Stomach (tissue), 9 donors: ENCODE measurements around the gene WNT9B. TPM values are rescaled to one million over a fixed set of nuclear protein-coding genes. Genes with fewer than 3 reads are reported as not detected.

Source experiments
- DNase-seq, 2 donors: peaks; one replicate each; pipeline versions ENCODE4 v3.0.0 to v3.0.0-alpha.2; 2013 to 2019
- H3K27ac ChIP-seq, 5 donors: fragments of 200-600 bp in 4 of 5; sonication (generic) in 4 of 5; one replicate each; pipeline ENCODE4 v1.5.1; 2013 to 2019; ENCODE audit warnings: mild to moderate bottlenecking in 1 of 5, moderate library complexity in 1 of 5
- H3K27me3 ChIP-seq, 3 donors: fragments of 200-600 bp; sonication (generic); one replicate each; pipeline ENCODE4 v1.5.1; 2017 to 2019; ENCODE audit warnings: mixed run types in 1 of 3
- H3K36me3 ChIP-seq, 4 donors: fragments of 200-600 bp; sonication (generic); 1 replicate in 3 of 4; 2 replicates in 1 of 4; pipeline ENCODE4 v1.5.1; 2016 to 2019
- H3K4me1 ChIP-seq, 4 donors: fragments of 200-600 bp; sonication (generic); one replicate each; pipeline ENCODE4 v1.5.1; 2016 to 2019
- H3K4me3 ChIP-seq, 4 donors: fragments of 200-600 bp; sonication (generic) in 3 of 4; one replicate each; pipeline ENCODE4 v1.5.1; 2016 to 2019; ENCODE audit warnings: mild to moderate bottlenecking in 1 of 4
- H3K9me3 ChIP-seq, 4 donors: fragments of 200-600 bp; sonication (generic); one replicate each; pipeline ENCODE4 v1.5.1; 2016 to 2019
- EP300 ChIP-seq: sonication (generic); formaldehyde crosslinking; IDR thresholded peaks from one replicate; pipeline ENCODE4 v1.6.1; 2017; ENCODE audit warnings: antibody characterized with exemption
- POLR2A ChIP-seq, 4 donors: fragments of 450-650 bp; IDR thresholded peaks; one replicate each; pipeline ENCODE4 v1.6.1; 2016; ENCODE audit warnings: antibody characterized with exemption in 4 of 4, control low read depth in 2 of 4, mild to moderate bottlenecking in 1 of 4, moderate library complexity in 1 of 4
- POLR2AphosphoS5 ChIP-seq, 3 donors: sonication (generic); formaldehyde crosslinking; IDR thresholded peaks; one replicate each; pipeline ENCODE4 v1.6.1; 2016; ENCODE audit warnings: antibody characterized with exemption in 3 of 3
- WGBS, 5 donors: extraction: QIAGEN DNeasy Blood & Tissue Kit in 3 of 5; methylation state at CpG; one replicate each; pipeline versions ENCODE4 v1.1.5 to v1.1.7; 2013 to 2018; 5-methylcytosine and 5-hydroxymethylcytosine counted together
- intact Hi-C: fragments of 100-400 bp; cut with DNase I; formaldehyde crosslinking; loops from one replicate; pipeline ENCODE4 v1.15.1; 2023; ENCODE audit warnings: low total_unique reads
- polyA plus RNA-seq, 3 donors: library from polyadenylated mRNA; stranded (reverse); fragments of 200-250 nt; gene quantifications; one replicate each; pipeline ENCODE4 v1.2.3, GENCODE V29; 2013
- total RNA-seq, 5 donors: library from RNA; depleted of rRNA; stranded (reverse); fragments of >200 nt; gene quantifications; one replicate each; pipeline versions ENCODE4 v1.1.0 to v1.2.3, GENCODE V29; 2014 to 2016
- TF ChIP-seq, protein P1 (sequence below), 7 experiments: fragments of 450-650 bp in 4 of 7; fragments of 200-600 bp in 3 of 7; sonication (generic) in 3 of 7; IDR thresholded peaks; one replicate each; pipeline ENCODE4 v1.5.1; 2016 to 2019; ENCODE audit warnings: antibody characterized with exemption in 7 of 7, control low read depth in 2 of 7, mild to moderate bottlenecking in 1 of 7
- donor health status: healthy with polysubstance abuse.
- donor health status: Bipolar disorder and iron deficiency.
- donor health status: healthy.

Gene WNT9B
- total and polyA plus RNA-seq, 8 donors, result 0.05 TPM; not detected in 7

DNA sequence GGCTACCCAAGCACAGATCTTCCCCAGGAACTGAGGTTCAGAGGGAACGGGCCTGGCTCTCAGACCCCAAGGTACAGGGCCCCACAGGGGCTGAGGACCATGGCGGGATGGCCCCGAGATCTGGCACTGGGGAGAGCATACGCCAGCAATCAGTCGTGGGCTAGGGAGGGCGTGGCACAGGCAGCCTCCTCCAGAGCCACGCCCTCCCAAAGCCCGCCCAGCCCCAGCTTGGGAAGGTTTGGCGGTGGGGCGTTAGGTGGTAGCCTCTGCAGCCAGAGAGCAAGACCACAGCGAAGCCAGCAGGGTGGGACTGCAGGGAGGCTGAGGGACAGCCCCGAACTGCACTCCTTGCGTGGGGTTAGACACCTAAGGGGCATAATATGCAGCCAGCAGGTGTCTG, 11.6 kb downstream of the WNT9B start:
- H3K4me3 ChIP-seq, result no peak overlapping the region
- intact Hi-C loops, result no loop called here
- H3K27ac ChIP-seq, result no peak overlapping the region
- H3K36me3 ChIP-seq, result no peaks in the 10 kb centered on the region
- TF ChIP-seq POLR2A (IDR thresholded peaks at IDR 0.05) (no peak), EP300 (no peak), POLR2AphosphoS5 (IDR thresholded peaks at IDR 0.05) (no peak)
- TF ChIP-seq, protein P1, sequence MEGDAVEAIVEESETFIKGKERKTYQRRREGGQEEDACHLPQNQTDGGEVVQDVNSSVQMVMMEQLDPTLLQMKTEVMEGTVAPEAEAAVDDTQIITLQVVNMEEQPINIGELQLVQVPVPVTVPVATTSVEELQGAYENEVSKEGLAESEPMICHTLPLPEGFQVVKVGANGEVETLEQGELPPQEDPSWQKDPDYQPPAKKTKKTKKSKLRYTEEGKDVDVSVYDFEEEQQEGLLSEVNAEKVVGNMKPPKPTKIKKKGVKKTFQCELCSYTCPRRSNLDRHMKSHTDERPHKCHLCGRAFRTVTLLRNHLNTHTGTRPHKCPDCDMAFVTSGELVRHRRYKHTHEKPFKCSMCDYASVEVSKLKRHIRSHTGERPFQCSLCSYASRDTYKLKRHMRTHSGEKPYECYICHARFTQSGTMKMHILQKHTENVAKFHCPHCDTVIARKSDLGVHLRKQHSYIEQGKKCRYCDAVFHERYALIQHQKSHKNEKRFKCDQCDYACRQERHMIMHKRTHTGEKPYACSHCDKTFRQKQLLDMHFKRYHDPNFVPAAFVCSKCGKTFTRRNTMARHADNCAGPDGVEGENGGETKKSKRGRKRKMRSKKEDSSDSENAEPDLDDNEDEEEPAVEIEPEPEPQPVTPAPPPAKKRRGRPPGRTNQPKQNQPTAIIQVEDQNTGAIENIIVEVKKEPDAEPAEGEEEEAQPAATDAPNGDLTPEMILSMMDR (IDR thresholded peaks at IDR 0.05), result no peak
- no peak for DNase-seq
- H3K9me3 ChIP-seq, result no peaks in the 10 kb centered on the region
- WGBS, 5 donors, result 30 to 36% (median 35%) methylated on average over 6 to 13 of the region's 13 CpGs
- peaks cover 0 to 41% (median 0%) of the 10 kb centered on the region in 3 donors for H3K27me3 ChIP-seq
- H3K4me1 ChIP-seq, result no peaks in the 10 kb centered on the region

GRCh38 chr17:46863383-46864121, 12.2 kb downstream of the WNT9B start:
- no peak overlapping the region for H3K27ac ChIP-seq
- no peaks in the 10 kb centered on the region for H3K4me1 ChIP-seq
- no peak overlapping the region for H3K4me3 ChIP-seq
- DNase-seq, result no peak
- no peaks in the 10 kb centered on the region for H3K9me3 ChIP-seq
- H3K36me3 ChIP-seq, result no peaks in the 10 kb centered on the region
- intact Hi-C loops, result no loop called here
- TF ChIP-seq, protein P1 (IDR thresholded peaks at IDR 0.05), result no peak
- no peak for TF ChIP-seq POLR2A (IDR thresholded peaks at IDR 0.05)
- no peak for TF ChIP-seq EP300
- no peak for TF ChIP-seq POLR2AphosphoS5 (IDR thresholded peaks at IDR 0.05)
- H3K27me3 ChIP-seq, result peaks cover 0 to 41% (median 0%) of the 10 kb centered on the region in 3 donors
- 78 to 86% (median 82%) methylated on average over 5 to 8 of the region's 8 CpGs for WGBS, 5 donors

GRCh38 chr17:46865100-46865499, 13.7 kb downstream of the WNT9B start:
- H3K4me1 ChIP-seq, result peaks cover 0 to under 1% (median 0%) of the 10 kb centered on the region in 4 donors
- H3K4me3 ChIP-seq, result no peak overlapping the region
- H3K36me3 ChIP-seq, result no peaks in the 10 kb centered on the region
- no peaks in the 10 kb centered on the region for H3K9me3 ChIP-seq
- no peak for DNase-seq
- 24 to 43% (median 38%) methylated on average over 7 to 8 of the region's 8 CpGs for WGBS, 5 donors
- no peak overlapping the region for H3K27ac ChIP-seq
- peaks cover 0 to 41% (median 0%) of the 10 kb centered on the region in 3 donors for H3K27me3 ChIP-seq
- intact Hi-C loops, result no loop called here
- TF ChIP-seq POLR2A (IDR thresholded peaks at IDR 0.05) (no peak), EP300 (no peak), POLR2AphosphoS5 (IDR thresholded peaks at IDR 0.05) (no peak)
- TF ChIP-seq, protein P1 (IDR thresholded peaks at IDR 0.05), result no peak

- TF ChIP-seq, protein P1 (IDR thresholded peaks at IDR 0.05), result no peak
- TF ChIP-seq POLR2A (IDR thresholded peaks at IDR 0.05) (no peak), EP300 (no peak), POLR2AphosphoS5 (IDR thresholded peaks at IDR 0.05) (no peak)
- Histone ChIP-seq H3K36me3 (no peaks in the 10 kb centered on the region), H3K4me3 (no peak overlapping the region), H3K27me3 (peaks cover 0 to 34% (median 0%) of the 10 kb centered on the region in 3 donors), H3K9me3 (no peaks in the 10 kb centered on the region), H3K27ac (no peak overlapping the region), H3K4me1 (peaks cover 0 to 6% (median 2%) of the 10 kb centered on the region in 4 donors)
- WGBS, 5 donors, result 62 to 75% (median 70%) methylated on average over 8 of the region's 8 CpGs
- no peak for DNase-seq
- intact Hi-C loops, result no loop called here
These were observed 14.9 kb downstream of the WNT9B start for GRCh38 chr17:46866325-46866724.
